Measurements from ENCODE around the gene HMCN1. TPM values are rescaled to one million over a fixed set of nuclear protein-coding genes. Genes with fewer than 3 reads are reported as not detected.
A peak's percentile ranks its signal among the peaks of the same experiment; 100 is the strongest.
"Not testable (repeated sequence)": the region's sequence is repeated elsewhere in the genome, so short reads cannot be mapped to it uniquely, and the experiment has no call there.

Gene HMCN1
- polyA plus RNA-seq, 1 donor from 2014 or later: 0.66 TPM

GRCh38 chr1:185776522-185776921 lies 42.3 kb downstream of the HMCN1 start:
- Histone ChIP-seq H3K27ac (ENCODE audit: low read length) (no peak overlapping the region), H3K4me2 (ENCODE audit: low read length) (no peak overlapping the region), H3K9me2 (ENCODE audit: insufficient read depth, low read length) (no peaks in the 10 kb centered on the region), H3K27me3 (ENCODE audit: insufficient read depth, low read depth, low read length) (no peaks in the 10 kb centered on the region), H2AFZ (ENCODE audit: low read depth, low read length) (no peak overlapping the region), H4K20me1 (ENCODE audit: insufficient read depth) (no peaks in the 10 kb centered on the region), H3K4me3 (ENCODE audit: low read length) (no peak overlapping the region), H3F3A (ENCODE audit: insufficient read depth, low read length, poor library complexity, severe bottlenecking) (no peaks in the 10 kb centered on the region), H3K9ac (ENCODE audit: low read length) (no peak overlapping the region), H3K36me3 (ENCODE audit: insufficient read depth, low read length) (no peaks in the 10 kb centered on the region), H3K79me2 (replicated peaks; ENCODE audit: insufficient read depth, low read length) (no peaks in the 10 kb centered on the region), H3K9me3 (ENCODE audit: low read length) (no peaks in the 10 kb centered on the region)
- no peak for TF ChIP-seq SMC3 (conservative IDR thresholded peaks at IDR 0.05; ENCODE audit: poor library complexity)
- no peak for TF ChIP-seq CTCF (IDR thresholded peaks at IDR 0.05; ENCODE audit: poor library complexity, severe bottlenecking)
- no peak for TF ChIP-seq MXI1 (conservative IDR thresholded peaks at IDR 0.05; ENCODE audit: poor library complexity, severe bottlenecking)
- TF ChIP-seq RAD21 (conservative IDR thresholded peaks at IDR 0.05): no peak
- no peak for TF ChIP-seq EP300 (conservative IDR thresholded peaks at IDR 0.05; ENCODE audit: poor library complexity, severe bottlenecking)
- TF ChIP-seq, protein P1, sequence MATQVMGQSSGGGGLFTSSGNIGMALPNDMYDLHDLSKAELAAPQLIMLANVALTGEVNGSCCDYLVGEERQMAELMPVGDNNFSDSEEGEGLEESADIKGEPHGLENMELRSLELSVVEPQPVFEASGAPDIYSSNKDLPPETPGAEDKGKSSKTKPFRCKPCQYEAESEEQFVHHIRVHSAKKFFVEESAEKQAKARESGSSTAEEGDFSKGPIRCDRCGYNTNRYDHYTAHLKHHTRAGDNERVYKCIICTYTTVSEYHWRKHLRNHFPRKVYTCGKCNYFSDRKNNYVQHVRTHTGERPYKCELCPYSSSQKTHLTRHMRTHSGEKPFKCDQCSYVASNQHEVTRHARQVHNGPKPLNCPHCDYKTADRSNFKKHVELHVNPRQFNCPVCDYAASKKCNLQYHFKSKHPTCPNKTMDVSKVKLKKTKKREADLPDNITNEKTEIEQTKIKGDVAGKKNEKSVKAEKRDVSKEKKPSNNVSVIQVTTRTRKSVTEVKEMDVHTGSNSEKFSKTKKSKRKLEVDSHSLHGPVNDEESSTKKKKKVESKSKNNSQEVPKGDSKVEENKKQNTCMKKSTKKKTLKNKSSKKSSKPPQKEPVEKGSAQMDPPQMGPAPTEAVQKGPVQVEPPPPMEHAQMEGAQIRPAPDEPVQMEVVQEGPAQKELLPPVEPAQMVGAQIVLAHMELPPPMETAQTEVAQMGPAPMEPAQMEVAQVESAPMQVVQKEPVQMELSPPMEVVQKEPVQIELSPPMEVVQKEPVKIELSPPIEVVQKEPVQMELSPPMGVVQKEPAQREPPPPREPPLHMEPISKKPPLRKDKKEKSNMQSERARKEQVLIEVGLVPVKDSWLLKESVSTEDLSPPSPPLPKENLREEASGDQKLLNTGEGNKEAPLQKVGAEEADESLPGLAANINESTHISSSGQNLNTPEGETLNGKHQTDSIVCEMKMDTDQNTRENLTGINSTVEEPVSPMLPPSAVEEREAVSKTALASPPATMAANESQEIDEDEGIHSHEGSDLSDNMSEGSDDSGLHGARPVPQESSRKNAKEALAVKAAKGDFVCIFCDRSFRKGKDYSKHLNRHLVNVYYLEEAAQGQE (IDR thresholded peaks at IDR 0.05; ENCODE audit: borderline replicate concordance): no peak
- no peak for TF ChIP-seq TAF1 (IDR thresholded peaks at IDR 0.05; ENCODE audit: low read depth)
- TF ChIP-seq POLR2AphosphoS5 (IDR thresholded peaks at IDR 0.05): no peak
- no peak for TF ChIP-seq EZH2 (IDR thresholded peaks at IDR 0.05; ENCODE audit: borderline replicate concordance, insufficient read depth, low read length, poor library complexity, severe bottlenecking)

DNA sequence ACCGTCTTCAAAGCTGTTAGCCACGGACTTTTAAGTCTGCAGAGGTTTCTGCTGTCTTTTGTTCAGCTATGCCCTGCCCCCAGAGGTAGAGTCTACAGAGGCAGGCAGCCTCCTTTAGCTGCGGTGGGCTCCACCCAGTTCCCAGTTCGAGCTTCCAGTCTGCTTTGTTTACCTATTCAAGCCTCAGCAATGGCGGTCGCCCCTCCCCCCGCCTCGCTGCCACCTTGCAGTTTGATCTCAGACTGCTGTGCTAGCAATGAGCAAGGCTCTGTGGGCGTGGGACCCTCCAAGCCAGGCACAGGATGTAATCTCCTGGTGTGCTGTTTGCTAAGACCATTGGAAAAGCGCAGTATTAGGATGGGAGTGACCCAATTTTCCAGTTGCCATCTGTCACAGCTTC lies 49.7 kb downstream of the HMCN1 start:
- H3K9ac ChIP-seq (ENCODE audit: low read length); H3K4me2 ChIP-seq (ENCODE audit: low read length); H3K36me3 ChIP-seq (ENCODE audit: insufficient read depth, low read length); H3F3A ChIP-seq (ENCODE audit: insufficient read depth, low read length, poor library complexity, severe bottlenecking); H2AFZ ChIP-seq (ENCODE audit: low read depth, low read length); H3K27ac ChIP-seq (ENCODE audit: low read length); H4K20me1 ChIP-seq (ENCODE audit: insufficient read depth); H3K9me3 ChIP-seq (ENCODE audit: low read length); H3K4me3 ChIP-seq (ENCODE audit: low read length); H3K27me3 ChIP-seq (ENCODE audit: insufficient read depth, low read depth, low read length); H3K9me2 ChIP-seq (ENCODE audit: insufficient read depth, low read length); H3K79me2 ChIP-seq (replicated peaks; ENCODE audit: insufficient read depth, low read length): not testable (repeated sequence)

GRCh38 chr1:185785586-185785985 lies 51.4 kb downstream of the HMCN1 start:
- Histone ChIP-seq H3K36me3 (ENCODE audit: insufficient read depth, low read length) (no peaks in the 10 kb centered on the region), H3K4me2 (ENCODE audit: low read length) (no peak overlapping the region), H3K9me2 (ENCODE audit: insufficient read depth, low read length) (no peaks in the 10 kb centered on the region), H3K9me3 (ENCODE audit: low read length) (no peaks in the 10 kb centered on the region), H3K4me3 (ENCODE audit: low read length) (no peak overlapping the region), H2AFZ (ENCODE audit: low read depth, low read length) (no peak overlapping the region), H3K79me2 (replicated peaks; ENCODE audit: insufficient read depth, low read length) (no peaks in the 10 kb centered on the region), H3K27ac (ENCODE audit: low read length) (no peak overlapping the region), H4K20me1 (ENCODE audit: insufficient read depth) (no peaks in the 10 kb centered on the region), H3K9ac (ENCODE audit: low read length) (no peak overlapping the region), H3F3A (ENCODE audit: insufficient read depth, low read length, poor library complexity, severe bottlenecking) (no peaks in the 10 kb centered on the region), H3K27me3 (ENCODE audit: insufficient read depth, low read depth, low read length) (no peaks in the 10 kb centered on the region)
- TF ChIP-seq POLR2AphosphoS5 (IDR thresholded peaks at IDR 0.05): peak; percentile 64
- TF ChIP-seq EP300 (conservative IDR thresholded peaks at IDR 0.05; ENCODE audit: poor library complexity, severe bottlenecking): peak; percentile 76
- TF ChIP-seq RAD21 (conservative IDR thresholded peaks at IDR 0.05): no peak
